Measurements from ENCODE around the gene KNOP1. TPM values are rescaled to one million over a fixed set of nuclear protein-coding genes. Genes with fewer than 3 reads are reported as not detected.

The KNOP1 gene
- total and polyA plus RNA-seq, 2 of the 4 experiments (the other 2 are of a cell fraction), result 7.0 to 8.4 TPM

DNA sequence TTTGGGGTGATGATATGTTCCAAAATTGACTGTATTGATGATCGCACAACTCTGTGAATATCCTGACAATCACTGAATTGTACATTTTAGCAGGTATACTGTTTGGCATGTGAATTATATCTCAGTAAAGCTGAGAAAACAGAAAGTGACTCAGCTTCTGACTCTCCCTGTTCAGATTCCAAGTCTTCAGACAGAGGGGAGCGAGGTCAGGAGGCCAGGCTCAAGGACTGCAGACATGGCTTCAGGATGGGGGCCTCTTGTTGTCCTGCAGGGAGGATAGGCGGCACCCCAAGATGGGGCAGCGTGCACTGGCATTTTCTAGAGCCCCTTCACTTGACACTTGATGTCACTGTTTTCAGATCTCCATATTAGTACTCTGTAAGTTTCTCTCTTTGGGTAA lies 45.6 kb downstream of the KNOP1 start:
- Histone ChIP-seq H3K79me1 (ENCODE audit: low read depth in 1 of 2, low read length in 2 of 2) (no peaks in the 10 kb centered on the region; a peak in 1 of 4 replicates), H3K4ac (ENCODE audit: low read depth, low read length) (no peak overlapping the region), H3K56ac (ENCODE audit: extremely low read depth, insufficient read depth, low read length) (no peak overlapping the region), H3K4me1 (ENCODE audit: control insufficient read depth, insufficient read depth, low read length) (no peaks in the 10 kb centered on the region), H2AK5ac (ENCODE audit: low read depth, low read length) (no peak overlapping the region), H4K5ac (ENCODE audit: low read depth, low read length) (no peak overlapping the region), H2BK20ac (ENCODE audit: low read depth, low read length) (no peak overlapping the region), H3K9ac (ENCODE audit: low read depth, low read length) (no peak overlapping the region), H2AK9ac (replicated peaks; ENCODE audit: low read depth, low read length, poor library complexity) (no peak overlapping the region), H3K14ac (replicated peaks; ENCODE audit: low read depth, low read length) (no peak overlapping the region), H3K4me2 (ENCODE audit: low read depth, low read length) (no peak overlapping the region), H3K18ac (ENCODE audit: low read depth, low read length) (no peak overlapping the region), H3K27me3 (ENCODE audit: control insufficient read depth, insufficient read depth, low read length) (no peaks in the 10 kb centered on the region), H3K23ac (ENCODE audit: low read depth, low read length) (no peak overlapping the region), H2BK5ac (ENCODE audit: low read depth, low read length, poor library complexity, severe bottlenecking) (no peak overlapping the region), H4K91ac (ENCODE audit: insufficient read depth, low read depth, low read length) (no peak overlapping the region), H2AFZ (replicated peaks; ENCODE audit: low read length, poor library complexity) (no peak overlapping the region), H3K9me1 (ENCODE audit: insufficient read depth, low read length) (no peaks in the 10 kb centered on the region), H3K27ac (ENCODE audit: insufficient read depth, low read length) (no peak overlapping the region), H3K36me3 (ENCODE audit: control insufficient read depth, insufficient read depth, low read length) (peaks cover 15% of the 10 kb centered on the region), H3K9me3 (ENCODE audit: control insufficient read depth, insufficient read depth, low read length) (no peaks in the 10 kb centered on the region), H2BK120ac (ENCODE audit: low read depth, low read length) (no peak overlapping the region), H4K20me1 (ENCODE audit: insufficient read depth, low read length) (no peaks in the 10 kb centered on the region), H2BK15ac (ENCODE audit: low read depth, low read length) (no peak overlapping the region), H3K4me3 (ENCODE audit: insufficient read depth, low read depth, low read length) (no peak overlapping the region), H4K8ac (ENCODE audit: low read depth in 2 of 2, low read length in 2 of 2) (no peak overlapping the region)
- POLR2A ChIA-PET (ENCODE audit: unreplicated experiment), result no interaction called here
- CTCF ChIA-PET, result interaction anchor here (0.8 kb wide), 1 partner anchor 99 kb away, joined by 3 read pairs; no protein-coding TSS in a partner anchor
- no peak for TF ChIP-seq CEBPB (IDR thresholded peaks at IDR 0.05; ENCODE audit: low read depth, low read length)
- TF ChIP-seq BHLHE40 (IDR thresholded peaks at IDR 0.05; ENCODE audit: low read depth, low read length), result no peak
- no peak for TF ChIP-seq RAD21 (IDR thresholded peaks at IDR 0.05; ENCODE audit: low read length)
- TF ChIP-seq, protein P1, sequence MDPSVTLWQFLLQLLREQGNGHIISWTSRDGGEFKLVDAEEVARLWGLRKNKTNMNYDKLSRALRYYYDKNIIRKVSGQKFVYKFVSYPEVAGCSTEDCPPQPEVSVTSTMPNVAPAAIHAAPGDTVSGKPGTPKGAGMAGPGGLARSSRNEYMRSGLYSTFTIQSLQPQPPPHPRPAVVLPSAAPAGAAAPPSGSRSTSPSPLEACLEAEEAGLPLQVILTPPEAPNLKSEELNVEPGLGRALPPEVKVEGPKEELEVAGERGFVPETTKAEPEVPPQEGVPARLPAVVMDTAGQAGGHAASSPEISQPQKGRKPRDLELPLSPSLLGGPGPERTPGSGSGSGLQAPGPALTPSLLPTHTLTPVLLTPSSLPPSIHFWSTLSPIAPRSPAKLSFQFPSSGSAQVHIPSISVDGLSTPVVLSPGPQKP (IDR thresholded peaks at IDR 0.05; ENCODE audit: borderline replicate concordance, low read depth, low read length), result no peak
- TF ChIP-seq SMC3 (IDR thresholded peaks at IDR 0.05; ENCODE audit: low read depth, low read length), result no peak
- no peak for TF ChIP-seq MXI1 (IDR thresholded peaks at IDR 0.05; ENCODE audit: borderline replicate concordance, low read depth, low read length)
- no peak for TF ChIP-seq MAFK (IDR thresholded peaks at IDR 0.05; ENCODE audit: low read depth, low read length)
- TF ChIP-seq RFX5 (IDR thresholded peaks at IDR 0.05; ENCODE audit: low read depth, low read length), result no peak
- no peak for TF ChIP-seq CHD1 (IDR thresholded peaks at IDR 0.05; ENCODE audit: low read depth, low read length)
- WGBS, 2 experiments (ENCODE audit: extremely low coverage in 2 of 2, insufficient read length in 1 of 2), result 100% methylated on average over 1 of the region's 4 CpGs; no CpG with 5 or more reads in 1 of the 2 experiments
- BruUV-seq (replicated peaks), result no TSS peak
- DNase-seq (peak; percentile 39), ATAC-seq (ENCODE audit: low read depth) (peak; percentile 54; the same call in 1 of the 2 replicates)
- dilution Hi-C loops (cut with HindIII; ENCODE audit: low sequenced_read_pairs, unreplicated experiment), result no loop called here
- in situ Hi-C loops (cut with MboI; ENCODE audit: low sequenced_read_pairs), result no loop called here
- intact Hi-C loops (cut with micrococcal nuclease), result no loop called here
